Chondrocyte (in vitro differentiated cells): ENCODE measurements around the gene TESK1. TPM values are rescaled to one million over a fixed set of nuclear protein-coding genes. Genes with fewer than 3 reads are reported as not detected.
A peak's percentile ranks its signal among the peaks of the same experiment; 100 is the strongest.

Experiments
- DNase-seq: peaks from one replicate; pipeline ENCODE4 v3.0.0; 2021; ENCODE audit warnings: mixed read lengths, low spot score
- H3K27ac Mint-ChIP-seq: one replicate; pipeline ENCODE4 v1.8.0; 2021; ENCODE audit warnings: mild to moderate bottlenecking, moderate library complexity, mixed read lengths; ENCODE audit not compliant: unreplicated experiment
- H3K27me3 Mint-ChIP-seq: 2 replicates; pipeline ENCODE4 v1.8.0; 2021; ENCODE audit warnings: low read depth, mixed read lengths
- H3K36me3 Mint-ChIP-seq: 2 replicates; pipeline ENCODE4 v1.8.0; 2021; ENCODE audit warnings: low read depth, mixed read lengths
- H3K4me1 Mint-ChIP-seq: 2 replicates; pipeline ENCODE4 v1.8.0; 2021; ENCODE audit warnings: low read depth, mild to moderate bottlenecking, mixed read lengths
- H3K4me3 Mint-ChIP-seq: one replicate; pipeline ENCODE4 v1.8.0; 2021; ENCODE audit warnings: mild to moderate bottlenecking, moderate library complexity, mixed read lengths; ENCODE audit not compliant: unreplicated experiment
- H3K9me3 Mint-ChIP-seq: 2 replicates; pipeline ENCODE4 v1.8.0; 2021; ENCODE audit warnings: low read depth, mixed read lengths
- total RNA-seq: library from RNA; stranded (reverse); gene quantifications from 3 replicates; pipeline ENCODE4 v1.2.1, GENCODE V29; 2021
- TF ChIP-seq, protein P1 (sequence below): fragments of 200-600 bp; sonication (generic); IDR thresholded peaks from 2 replicates; pipeline ENCODE4 v1.5.0; 2021; ENCODE audit warnings: antibody characterized with exemption, mild to moderate bottlenecking, moderate library complexity

TESK1 gene
- total RNA-seq, 1 donor from 2014 or later: 50.7 TPM

GRCh38 chr9:35656831-35657545 lies 51.9 kb downstream of the TESK1 start:
- Mint-ChIP-seq H3K9me3 (no peaks in the 10 kb centered on the region), H3K27me3 (no peaks in the 10 kb centered on the region), H3K27ac (peak overlapping the region; percentile 99), H3K4me1 (peaks cover 48% of the 10 kb centered on the region), H3K36me3 (peaks cover 10% of the 10 kb centered on the region), H3K4me3 (peak overlapping the region; percentile 70)
- DNase-seq: no peak
- TF ChIP-seq, protein P1, sequence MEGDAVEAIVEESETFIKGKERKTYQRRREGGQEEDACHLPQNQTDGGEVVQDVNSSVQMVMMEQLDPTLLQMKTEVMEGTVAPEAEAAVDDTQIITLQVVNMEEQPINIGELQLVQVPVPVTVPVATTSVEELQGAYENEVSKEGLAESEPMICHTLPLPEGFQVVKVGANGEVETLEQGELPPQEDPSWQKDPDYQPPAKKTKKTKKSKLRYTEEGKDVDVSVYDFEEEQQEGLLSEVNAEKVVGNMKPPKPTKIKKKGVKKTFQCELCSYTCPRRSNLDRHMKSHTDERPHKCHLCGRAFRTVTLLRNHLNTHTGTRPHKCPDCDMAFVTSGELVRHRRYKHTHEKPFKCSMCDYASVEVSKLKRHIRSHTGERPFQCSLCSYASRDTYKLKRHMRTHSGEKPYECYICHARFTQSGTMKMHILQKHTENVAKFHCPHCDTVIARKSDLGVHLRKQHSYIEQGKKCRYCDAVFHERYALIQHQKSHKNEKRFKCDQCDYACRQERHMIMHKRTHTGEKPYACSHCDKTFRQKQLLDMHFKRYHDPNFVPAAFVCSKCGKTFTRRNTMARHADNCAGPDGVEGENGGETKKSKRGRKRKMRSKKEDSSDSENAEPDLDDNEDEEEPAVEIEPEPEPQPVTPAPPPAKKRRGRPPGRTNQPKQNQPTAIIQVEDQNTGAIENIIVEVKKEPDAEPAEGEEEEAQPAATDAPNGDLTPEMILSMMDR: no peak

DNA sequence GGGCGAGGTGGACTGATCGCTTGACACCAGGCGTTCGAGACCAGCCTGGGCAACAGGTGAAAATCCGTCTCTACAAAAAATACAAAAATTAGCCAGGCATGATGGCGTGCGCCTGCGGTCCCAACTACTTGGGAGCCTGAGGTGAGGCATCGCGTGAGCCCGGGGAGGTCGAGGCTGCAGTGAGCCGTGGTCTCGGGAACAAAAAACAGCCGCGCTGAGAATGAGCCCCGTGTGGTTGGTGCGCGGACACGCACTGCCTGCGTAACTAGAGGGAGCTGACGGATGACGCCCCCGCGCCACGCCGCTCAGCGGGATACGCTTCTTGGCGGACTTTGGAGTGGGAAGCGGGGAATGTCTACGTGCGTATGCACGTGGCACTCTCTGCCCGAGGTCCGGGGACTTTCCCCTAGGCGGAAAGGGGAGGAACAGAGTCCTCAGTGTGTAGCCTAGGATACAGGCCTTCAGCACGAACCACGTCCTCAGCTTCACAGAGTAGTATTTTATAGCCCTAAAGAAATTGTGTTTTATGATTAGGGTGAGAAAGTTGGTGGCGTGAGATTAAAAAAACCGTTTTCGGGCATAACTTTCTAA lies 52.6 kb downstream of the TESK1 start, which contains the start of gene RMRP:
TSS of gene RMRP (minus strand) at position 474 of the 591 bp plus-strand sequence.
- TF ChIP-seq, protein P1: peak; percentile 57
- Mint-ChIP-seq H3K36me3 (peaks cover 10% of the 10 kb centered on the region), H3K4me3 (peak within 1 kb of the TSS; percentile 78), H3K27ac (peak within 1 kb of the TSS; percentile 99), H3K9me3 (no peaks in the 10 kb centered on the region), H3K4me1 (peaks cover 52% of the 10 kb centered on the region), H3K27me3 (no peaks in the 10 kb centered on the region)
- DNase-seq: peak; percentile 100

GRCh38 chr9:35658137-35658967 lies 53.3 kb downstream of the TESK1 start, which contains the start of gene CCDC107:
Gene CCDC107 (plus strand): TSS chr9:35658292. CDS start chr9:35658380, 88 bp downstream.
- H3K4me1 Mint-ChIP-seq: peaks cover 58% of the 10 kb centered on the region
- H3K4me3 Mint-ChIP-seq: peak within 1 kb of the TSS; percentile 78

DNA sequence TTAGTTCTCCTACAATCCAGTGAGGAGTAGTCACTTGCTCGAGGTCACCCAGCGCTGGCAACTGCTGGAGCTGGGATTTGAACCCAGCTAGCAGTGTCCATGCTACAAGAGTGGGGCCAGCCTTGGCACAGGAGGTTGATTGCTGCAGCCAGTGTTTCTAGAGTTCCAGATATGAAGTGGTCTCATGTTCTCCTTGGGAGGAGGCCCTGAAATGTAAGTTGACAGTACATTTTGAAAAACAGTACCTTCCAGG lies 53.8 kb downstream of the TESK1 start:
- Mint-ChIP-seq H3K36me3 (peaks cover 10% of the 10 kb centered on the region), H3K27ac (peak overlapping the region; percentile 90), H3K27me3 (no peaks in the 10 kb centered on the region), H3K4me1 (peaks cover 63% of the 10 kb centered on the region), H3K4me3 (peak overlapping the region; percentile 78), H3K9me3 (no peaks in the 10 kb centered on the region)
- no peak for DNase-seq
- TF ChIP-seq, protein P1: no peak

More at GRCh38 chr9:35658137-35658967, 53.3 kb downstream of the TESK1 start, which contains the start of gene CCDC107:
- Mint-ChIP-seq H3K27ac (peak within 1 kb of the TSS; percentile 99), H3K9me3 (no peaks in the 10 kb centered on the region), H3K27me3 (no peaks in the 10 kb centered on the region), H3K36me3 (peaks cover 10% of the 10 kb centered on the region)
- no peak for DNase-seq
- TF ChIP-seq, protein P1: peak; percentile 90

- no peak for DNase-seq
- peak overlapping the region; percentile 78 for H3K4me3 Mint-ChIP-seq
- no peaks in the 10 kb centered on the region for H3K27me3 Mint-ChIP-seq
- H3K9me3 Mint-ChIP-seq: no peaks in the 10 kb centered on the region
- H3K36me3 Mint-ChIP-seq: peaks cover 10% of the 10 kb centered on the region
- H3K4me1 Mint-ChIP-seq: peaks cover 68% of the 10 kb centered on the region
- H3K27ac Mint-ChIP-seq: peak overlapping the region; percentile 90
- TF ChIP-seq, protein P1: no peak
Measured at GRCh38 chr9:35659340-35659739, 54.3 kb downstream of the TESK1 start.
